SK-N-SH (cell line): ENCODE measurements around the gene PTPN18. TPM values are rescaled to one million over a fixed set of nuclear protein-coding genes. Genes with fewer than 3 reads are reported as not detected.

ENCODE experiments used
- polyA plus RNA-seq, 3 experiments: library from polyadenylated mRNA; depleted of rRNA; stranded (reverse); fragments of >200 nt; gene quantifications; 2 replicates each; pipeline ENCODE4 v1.2.3, GENCODE V29; 2012
- small RNA-seq, 7 experiments: library from RNA; depleted of rRNA; stranded (forward); fragments of <200 nt; gene quantifications; one replicate each; pipeline ENCODE3, GENCODE V24; 2012

Gene PTPN18
- polyA plus RNA-seq, 1 of the 3 experiments (the other 2 are of a cell fraction) = 30.4 TPM

Small RNAs within 50 kb of the gene (small RNA-seq; reads per million reads assigned to genes)
- 0 reads per million in 7 experiments for gene AC132479.1

Other genes starting within 250 kb of the PTPN18 start
- gene POTEF, start 226.8 kb upstream of the PTPN18 start, polyA plus RNA-seq (2012; rRNA removed) = not detected in 2 replicates
- 14.5 and 16.2 TPM in 2 replicates for gene CCDC74B, start 210.9 kb upstream of the PTPN18 start, polyA plus RNA-seq (2012; rRNA removed)
- gene SMPD4, start 174.5 kb upstream of the PTPN18 start, polyA plus RNA-seq (2012; rRNA removed) = 33.1 and 43.0 TPM in 2 replicates
- 168 and 222 TPM in 2 replicates for gene MZT2B, start 173.8 kb upstream of the PTPN18 start, polyA plus RNA-seq (2012; rRNA removed)
- gene TUBA3E, start 157.6 kb upstream of the PTPN18 start, polyA plus RNA-seq (2012; rRNA removed) = not detected in 2 replicates
- 247 and 252 TPM in 2 replicates for gene IMP4, start 13.2 kb upstream of the PTPN18 start, polyA plus RNA-seq (2012; rRNA removed)
- gene POTEI, start 153.3 kb downstream of the PTPN18 start, polyA plus RNA-seq (2012; rRNA removed) = 0.03 TPM in 1 of 2 replicates, not detected in the other
- not detected in 2 replicates for gene CFC1B, start 165.2 kb downstream of the PTPN18 start, polyA plus RNA-seq (2012; rRNA removed)
- not detected in 2 replicates for gene CFC1, start 243.5 kb downstream of the PTPN18 start, polyA plus RNA-seq (2012; rRNA removed)